GM23338 (cell line): ENCODE data around the gene GNA12. TPM values are rescaled to one million over a fixed set of nuclear protein-coding genes. Genes with fewer than 3 reads are reported as not detected.

Source experiments
- ATAC-seq: fragments of 200-7000 bp; cut with Tn5 transposase; 3 replicates; pipeline ENCODE4 v1.9.1; 2020
- DNase-seq: peaks from one replicate; pipeline ENCODE4 v3.0.0-alpha.2; 2015; ENCODE audit warnings: low spot score
- H2AFZ ChIP-seq: fragments of 200-600 bp; sonication (generic); 2 replicates; pipeline ENCODE4 v1.8.0; 2016; ENCODE audit warnings: antibody characterized with exemption, mild to moderate bottlenecking, moderate library complexity
- H3F3A ChIP-seq: fragments of 200-600 bp; sonication (generic); replicated peaks from 2 replicates; pipeline ENCODE4 v1.8.0; 2017; ENCODE audit warnings: antibody characterized with exemption, mixed run types, low read depth
- H3K27ac ChIP-seq: fragments of 200-600 bp; sonication (generic); 2 replicates; pipeline ENCODE4 v1.6.1; 2016; ENCODE audit warnings: low read depth
- H3K27me3 ChIP-seq: fragments of 200-600 bp; sonication (generic); 2 replicates; pipeline ENCODE4 v1.8.0; 2016; ENCODE audit warnings: mild to moderate bottlenecking, mixed run types, moderate library complexity; ENCODE audit not compliant: insufficient read depth
- H3K36me3 ChIP-seq: fragments of 200-600 bp; sonication (generic); 2 replicates; pipeline ENCODE4 v1.8.0; 2016; ENCODE audit warnings: mild to moderate bottlenecking; ENCODE audit not compliant: insufficient read depth
- H3K4me1 ChIP-seq: fragments of 200-600 bp; sonication (generic); 2 replicates; pipeline ENCODE4 v1.8.0; 2016; ENCODE audit warnings: mild to moderate bottlenecking, moderate library complexity; ENCODE audit not compliant: insufficient read depth
- H3K4me2 ChIP-seq: fragments of 200-600 bp; sonication (generic); 2 replicates; pipeline ENCODE4 v1.7.1; 2017; ENCODE audit warnings: mixed run types
- H3K4me3 ChIP-seq: fragments of 200-600 bp; sonication (generic); 2 replicates; pipeline ENCODE4 v1.6.1; 2016; ENCODE audit warnings: mixed run types
- H3K79me2 ChIP-seq: fragments of 200-600 bp; sonication (generic); replicated peaks from 2 replicates; pipeline ENCODE4 v1.8.0; 2017; ENCODE audit warnings: mild to moderate bottlenecking; ENCODE audit not compliant: insufficient read depth
- H3K9me2 ChIP-seq: fragments of 200-600 bp; sonication (generic); 2 replicates; pipeline ENCODE4 v1.8.0; 2017; ENCODE audit not compliant: insufficient read depth
- H4K20me1 ChIP-seq: fragments of 200-600 bp; sonication (generic); replicated peaks from 2 replicates; pipeline ENCODE4 v1.8.0; 2017; ENCODE audit warnings: mild to moderate bottlenecking; ENCODE audit not compliant: insufficient read depth
- H3K27ac Mint-ChIP-seq: 2 replicates; pipeline ENCODE4 v1.8.0; 2020; ENCODE audit warnings: inconsistent platforms, mild to moderate bottlenecking, moderate library complexity, mixed read lengths
- H3K27me3 Mint-ChIP-seq: 3 replicates; pipeline ENCODE4 v1.8.0; 2022; ENCODE audit warnings: low read depth, mild to moderate bottlenecking, moderate library complexity, mixed read lengths, inconsistent platforms; ENCODE audit not compliant: insufficient read depth, poor library complexity
- H3K36me3 Mint-ChIP-seq: 3 replicates; pipeline ENCODE4 v1.8.0; 2021; ENCODE audit warnings: low read depth, mild to moderate bottlenecking, inconsistent platforms, moderate library complexity, mixed read lengths
- H3K4me1 Mint-ChIP-seq: 3 replicates; pipeline ENCODE4 v1.8.0; 2020; ENCODE audit warnings: mild to moderate bottlenecking, inconsistent platforms, mixed read lengths
- H3K4me3 Mint-ChIP-seq: 3 replicates; pipeline ENCODE4 v1.8.0; 2021; ENCODE audit warnings: moderate library complexity, mild to moderate bottlenecking, inconsistent platforms, mixed read lengths
- H3K9me3 Mint-ChIP-seq: 3 replicates; pipeline ENCODE4 v1.8.0; 2020; ENCODE audit warnings: moderate library complexity, mild to moderate bottlenecking, inconsistent platforms, mixed read lengths
- CREB1 ChIP-seq: fragments of 250-450 bp; sonication (Bioruptor Pico); IDR thresholded peaks from 2 replicates; pipeline ENCODE4 v1.5.0; 2020; ENCODE audit warnings: low read depth, mild to moderate bottlenecking, moderate library complexity
- EZH2 ChIP-seq: fragments of 200-600 bp; sonication (generic); IDR thresholded peaks from one replicate; pipeline ENCODE4 v1.8.0; 2017; ENCODE audit warnings: antibody characterized with exemption, mild to moderate bottlenecking, low read depth; ENCODE audit not compliant: unreplicated experiment
- EZH2phosphoT487 ChIP-seq: fragments of 200-600 bp; sonication (generic); IDR thresholded peaks from one replicate; pipeline ENCODE4 v1.8.1; 2018; ENCODE audit warnings: antibody characterized with exemption; ENCODE audit not compliant: unreplicated experiment
- JUNB ChIP-seq: IDR thresholded peaks from one replicate; pipeline ENCODE4 v1.6.1; 2016; ENCODE audit warnings: antibody characterized with exemption; ENCODE audit not compliant: unreplicated experiment
- NANOG ChIP-seq: IDR thresholded peaks from 2 replicates; pipeline ENCODE4 v1.6.1; 2016; ENCODE audit warnings: antibody characterized with exemption, borderline replicate concordance
- POLR2AphosphoS5 ChIP-seq: IDR thresholded peaks from 2 replicates; pipeline ENCODE4 v1.6.1; 2016; ENCODE audit warnings: antibody characterized with exemption, low read depth
- STAT1 ChIP-seq: IDR thresholded peaks from one replicate; pipeline ENCODE4 v1.6.1; 2016; ENCODE audit warnings: antibody characterized with exemption; ENCODE audit not compliant: unreplicated experiment
- ZNF114 ChIP-seq: fragments of 250-450 bp; sonication (Bioruptor Pico); IDR thresholded peaks from 2 replicates; pipeline ENCODE4 v1.5.0; 2020; ENCODE audit warnings: mild to moderate bottlenecking, moderate library complexity
- ZNF331 ChIP-seq: fragments of 250-450 bp; sonication (Bioruptor Pico); IDR thresholded peaks from 2 replicates; pipeline ENCODE4 v1.5.0; 2020; ENCODE audit warnings: low read depth, mild to moderate bottlenecking, moderate library complexity
- polyA plus RNA-seq: library from polyadenylated mRNA; unstranded; fragments of >200 nt; fragmentation: Nextera tagmentation; extraction: Ambion mirVana; gene quantifications from 2 replicates; pipeline ENCODE4 v1.2.1, GENCODE V29; 2016
- total RNA-seq: library from RNA; depleted of rRNA; stranded (reverse); fragments of >200 nt; shearing (Covaris generic); gene quantifications from 2 replicates; pipeline ENCODE4 v1.2.3, GENCODE V29; 2014
- TF ChIP-seq, protein P1 (sequence below), 2 experiments: fragments of 200-600 bp in 1 of 2; sonication (generic) in 1 of 2; conservative IDR thresholded peaks; 2 replicates each; pipeline versions ENCODE4 v1.5.1 to v1.6.1; 2016 to 2017; ENCODE audit warnings: antibody characterized with exemption in 2 of 2, low read depth in 2 of 2, mild to moderate bottlenecking in 2 of 2, moderate library complexity in 1 of 2
- TF ChIP-seq, protein P2 (sequence below): IDR thresholded peaks from one replicate; pipeline ENCODE4 v1.6.1; 2018; ENCODE audit warnings: antibody characterized with exemption; ENCODE audit not compliant: unreplicated experiment
- TF ChIP-seq, protein P3 (sequence below): fragments of 250-450 bp; sonication (Bioruptor Pico); IDR thresholded peaks from 2 replicates; pipeline ENCODE4 v1.5.0; 2020; ENCODE audit warnings: mild to moderate bottlenecking, moderate library complexity
- TF ChIP-seq, protein P4 (sequence below): IDR thresholded peaks from 2 replicates; pipeline ENCODE4 v1.6.1; 2016; ENCODE audit warnings: antibody characterized with exemption

Gene GNA12
- total and polyA plus RNA-seq, 2 experiments from 2014 or later: 24.0 to 87.7 TPM

DNA sequence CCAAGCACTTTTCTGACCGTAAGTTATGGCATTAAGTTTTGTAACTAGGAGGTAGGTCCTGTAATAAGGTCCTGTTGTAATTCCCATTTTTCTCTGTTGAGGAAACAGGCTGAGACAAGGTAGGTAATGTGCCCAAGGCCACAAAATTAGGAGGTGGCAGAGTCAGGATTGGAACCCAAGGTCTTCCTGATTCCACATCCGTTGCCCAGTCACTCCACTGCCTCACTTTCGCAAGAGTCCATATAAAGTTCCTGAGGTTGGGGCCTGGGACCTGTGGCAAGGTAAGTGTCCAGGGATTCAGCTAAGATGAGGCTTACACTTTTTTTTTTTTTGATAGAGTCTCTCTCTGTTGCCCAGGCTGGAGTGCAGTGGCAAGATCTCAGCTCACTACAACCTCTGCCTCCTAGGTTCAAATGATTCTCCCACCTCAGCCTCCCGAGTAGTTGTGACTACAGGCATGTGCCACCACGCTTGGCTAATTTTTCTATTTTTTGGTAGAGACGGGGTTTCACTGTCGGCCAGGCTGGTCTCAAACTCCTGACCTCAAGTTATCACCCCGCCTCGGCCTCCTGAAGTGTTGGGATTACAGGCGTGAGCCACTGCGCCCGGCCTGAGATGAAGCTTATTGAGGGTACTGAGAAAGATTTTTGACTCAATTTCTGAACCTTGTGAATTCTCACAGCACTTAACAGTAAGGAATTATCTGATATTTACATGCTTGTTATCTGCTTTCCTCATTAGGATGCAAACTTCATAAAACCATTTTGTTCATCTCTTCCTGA, 20.3 kb upstream of the GNA12 start:
- Histone ChIP-seq H3F3A (0 out of 2 replicates have a peak, but pooled peaks cover 7% of the 10 kb centered on the region), H3K4me1 (peaks cover 13% of the 10 kb centered on the region; the same call in 1 of the 2 replicates), H2AFZ (peak overlapping the region; percentile 95), H3K4me2 (no peak overlapping the region), H3K79me2 (no peaks in the 10 kb centered on the region), H3K36me3 (no peaks in the 10 kb centered on the region), H4K20me1 (no peaks in the 10 kb centered on the region), H3K27ac (peak overlapping the region; percentile 64), H3K4me3 (no peak overlapping the region), H3K27me3 (no peaks in the 10 kb centered on the region), H3K9me2 (no peaks in the 10 kb centered on the region)
- H3K4me3 Mint-ChIP-seq: no peak overlapping the region
- no peak for DNase-seq
- peaks cover 14% of the 10 kb centered on the region for H3K4me1 Mint-ChIP-seq
- H3K27me3 Mint-ChIP-seq: peaks cover 7% of the 10 kb centered on the region
- ATAC-seq: no peak
- TF ChIP-seq POLR2AphosphoS5 (no peak), NANOG (no peak), EZH2 (no peak), STAT1 (no peak), ZNF114 (no peak), CREB1 (CRISPR knock-in tag) (no peak), EZH2phosphoT487 (no peak), JUNB (no peak), ZNF331 (no peak)
- TF ChIP-seq, protein P1, sequence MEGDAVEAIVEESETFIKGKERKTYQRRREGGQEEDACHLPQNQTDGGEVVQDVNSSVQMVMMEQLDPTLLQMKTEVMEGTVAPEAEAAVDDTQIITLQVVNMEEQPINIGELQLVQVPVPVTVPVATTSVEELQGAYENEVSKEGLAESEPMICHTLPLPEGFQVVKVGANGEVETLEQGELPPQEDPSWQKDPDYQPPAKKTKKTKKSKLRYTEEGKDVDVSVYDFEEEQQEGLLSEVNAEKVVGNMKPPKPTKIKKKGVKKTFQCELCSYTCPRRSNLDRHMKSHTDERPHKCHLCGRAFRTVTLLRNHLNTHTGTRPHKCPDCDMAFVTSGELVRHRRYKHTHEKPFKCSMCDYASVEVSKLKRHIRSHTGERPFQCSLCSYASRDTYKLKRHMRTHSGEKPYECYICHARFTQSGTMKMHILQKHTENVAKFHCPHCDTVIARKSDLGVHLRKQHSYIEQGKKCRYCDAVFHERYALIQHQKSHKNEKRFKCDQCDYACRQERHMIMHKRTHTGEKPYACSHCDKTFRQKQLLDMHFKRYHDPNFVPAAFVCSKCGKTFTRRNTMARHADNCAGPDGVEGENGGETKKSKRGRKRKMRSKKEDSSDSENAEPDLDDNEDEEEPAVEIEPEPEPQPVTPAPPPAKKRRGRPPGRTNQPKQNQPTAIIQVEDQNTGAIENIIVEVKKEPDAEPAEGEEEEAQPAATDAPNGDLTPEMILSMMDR (conservative IDR thresholded peaks at IDR 0.05; ENCODE audit: low read depth in 2 of 2): no peak
- TF ChIP-seq, protein P2, sequence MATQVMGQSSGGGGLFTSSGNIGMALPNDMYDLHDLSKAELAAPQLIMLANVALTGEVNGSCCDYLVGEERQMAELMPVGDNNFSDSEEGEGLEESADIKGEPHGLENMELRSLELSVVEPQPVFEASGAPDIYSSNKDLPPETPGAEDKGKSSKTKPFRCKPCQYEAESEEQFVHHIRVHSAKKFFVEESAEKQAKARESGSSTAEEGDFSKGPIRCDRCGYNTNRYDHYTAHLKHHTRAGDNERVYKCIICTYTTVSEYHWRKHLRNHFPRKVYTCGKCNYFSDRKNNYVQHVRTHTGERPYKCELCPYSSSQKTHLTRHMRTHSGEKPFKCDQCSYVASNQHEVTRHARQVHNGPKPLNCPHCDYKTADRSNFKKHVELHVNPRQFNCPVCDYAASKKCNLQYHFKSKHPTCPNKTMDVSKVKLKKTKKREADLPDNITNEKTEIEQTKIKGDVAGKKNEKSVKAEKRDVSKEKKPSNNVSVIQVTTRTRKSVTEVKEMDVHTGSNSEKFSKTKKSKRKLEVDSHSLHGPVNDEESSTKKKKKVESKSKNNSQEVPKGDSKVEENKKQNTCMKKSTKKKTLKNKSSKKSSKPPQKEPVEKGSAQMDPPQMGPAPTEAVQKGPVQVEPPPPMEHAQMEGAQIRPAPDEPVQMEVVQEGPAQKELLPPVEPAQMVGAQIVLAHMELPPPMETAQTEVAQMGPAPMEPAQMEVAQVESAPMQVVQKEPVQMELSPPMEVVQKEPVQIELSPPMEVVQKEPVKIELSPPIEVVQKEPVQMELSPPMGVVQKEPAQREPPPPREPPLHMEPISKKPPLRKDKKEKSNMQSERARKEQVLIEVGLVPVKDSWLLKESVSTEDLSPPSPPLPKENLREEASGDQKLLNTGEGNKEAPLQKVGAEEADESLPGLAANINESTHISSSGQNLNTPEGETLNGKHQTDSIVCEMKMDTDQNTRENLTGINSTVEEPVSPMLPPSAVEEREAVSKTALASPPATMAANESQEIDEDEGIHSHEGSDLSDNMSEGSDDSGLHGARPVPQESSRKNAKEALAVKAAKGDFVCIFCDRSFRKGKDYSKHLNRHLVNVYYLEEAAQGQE: no peak
- TF ChIP-seq, protein P3, sequence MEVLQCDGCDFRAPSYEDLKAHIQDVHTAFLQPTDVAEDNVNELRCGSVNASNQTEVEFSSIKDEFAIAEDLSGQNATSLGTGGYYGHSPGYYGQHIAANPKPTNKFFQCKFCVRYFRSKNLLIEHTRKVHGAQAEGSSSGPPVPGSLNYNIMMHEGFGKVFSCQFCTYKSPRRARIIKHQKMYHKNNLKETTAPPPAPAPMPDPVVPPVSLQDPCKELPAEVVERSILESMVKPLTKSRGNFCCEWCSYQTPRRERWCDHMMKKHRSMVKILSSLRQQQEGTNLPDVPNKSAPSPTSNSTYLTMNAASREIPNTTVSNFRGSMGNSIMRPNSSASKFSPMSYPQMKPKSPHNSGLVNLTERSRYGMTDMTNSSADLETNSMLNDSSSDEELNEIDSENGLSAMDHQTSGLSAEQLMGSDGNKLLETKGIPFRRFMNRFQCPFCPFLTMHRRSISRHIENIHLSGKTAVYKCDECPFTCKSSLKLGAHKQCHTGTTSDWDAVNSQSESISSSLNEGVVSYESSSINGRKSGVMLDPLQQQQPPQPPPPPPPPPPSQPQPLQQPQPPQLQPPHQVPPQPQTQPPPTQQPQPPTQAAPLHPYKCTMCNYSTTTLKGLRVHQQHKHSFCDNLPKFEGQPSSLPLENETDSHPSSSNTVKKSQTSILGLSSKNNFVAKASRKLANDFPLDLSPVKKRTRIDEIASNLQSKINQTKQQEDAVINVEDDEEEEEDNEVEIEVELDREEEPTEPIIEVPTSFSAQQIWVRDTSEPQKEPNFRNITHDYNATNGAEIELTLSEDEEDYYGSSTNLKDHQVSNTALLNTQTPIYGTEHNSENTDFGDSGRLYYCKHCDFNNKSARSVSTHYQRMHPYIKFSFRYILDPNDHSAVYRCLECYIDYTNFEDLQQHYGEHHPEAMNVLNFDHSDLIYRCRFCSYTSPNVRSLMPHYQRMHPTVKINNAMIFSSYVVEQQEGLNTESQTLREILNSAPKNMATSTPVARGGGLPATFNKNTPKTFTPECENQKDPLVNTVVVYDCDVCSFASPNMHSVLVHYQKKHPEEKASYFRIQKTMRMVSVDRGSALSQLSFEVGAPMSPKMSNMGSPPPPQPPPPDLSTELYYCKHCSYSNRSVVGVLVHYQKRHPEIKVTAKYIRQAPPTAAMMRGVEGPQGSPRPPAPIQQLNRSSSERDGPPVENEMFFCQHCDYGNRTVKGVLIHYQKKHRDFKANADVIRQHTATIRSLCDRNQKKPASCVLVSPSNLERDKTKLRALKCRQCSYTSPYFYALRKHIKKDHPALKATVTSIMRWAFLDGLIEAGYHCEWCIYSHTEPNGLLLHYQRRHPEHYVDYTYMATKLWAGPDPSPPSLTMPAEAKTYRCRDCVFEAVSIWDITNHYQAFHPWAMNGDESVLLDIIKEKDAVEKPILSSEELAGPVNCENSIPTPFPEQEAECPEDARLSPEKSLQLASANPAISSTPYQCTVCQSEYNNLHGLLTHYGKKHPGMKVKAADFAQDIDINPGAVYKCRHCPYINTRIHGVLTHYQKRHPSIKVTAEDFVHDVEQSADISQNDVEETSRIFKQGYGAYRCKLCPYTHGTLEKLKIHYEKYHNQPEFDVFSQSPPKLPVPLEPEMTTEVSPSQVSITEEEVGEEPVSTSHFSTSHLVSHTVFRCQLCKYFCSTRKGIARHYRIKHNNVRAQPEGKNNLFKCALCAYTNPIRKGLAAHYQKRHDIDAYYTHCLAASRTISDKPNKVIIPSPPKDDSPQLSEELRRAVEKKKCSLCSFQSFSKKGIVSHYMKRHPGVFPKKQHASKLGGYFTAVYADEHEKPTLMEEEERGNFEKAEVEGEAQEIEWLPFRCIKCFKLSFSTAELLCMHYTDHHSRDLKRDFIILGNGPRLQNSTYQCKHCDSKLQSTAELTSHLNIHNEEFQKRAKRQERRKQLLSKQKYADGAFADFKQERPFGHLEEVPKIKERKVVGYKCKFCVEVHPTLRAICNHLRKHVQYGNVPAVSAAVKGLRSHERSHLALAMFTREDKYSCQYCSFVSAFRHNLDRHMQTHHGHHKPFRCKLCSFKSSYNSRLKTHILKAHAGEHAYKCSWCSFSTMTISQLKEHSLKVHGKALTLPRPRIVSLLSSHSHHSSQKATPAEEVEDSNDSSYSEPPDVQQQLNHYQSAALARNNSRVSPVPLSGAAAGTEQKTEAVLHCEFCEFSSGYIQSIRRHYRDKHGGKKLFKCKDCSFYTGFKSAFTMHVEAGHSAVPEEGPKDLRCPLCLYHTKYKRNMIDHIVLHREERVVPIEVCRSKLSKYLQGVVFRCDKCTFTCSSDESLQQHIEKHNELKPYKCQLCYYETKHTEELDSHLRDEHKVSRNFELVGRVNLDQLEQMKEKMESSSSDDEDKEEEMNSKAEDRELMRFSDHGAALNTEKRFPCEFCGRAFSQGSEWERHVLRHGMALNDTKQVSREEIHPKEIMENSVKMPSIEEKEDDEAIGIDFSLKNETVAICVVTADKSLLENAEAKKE: no peak
- TF ChIP-seq, protein P4, sequence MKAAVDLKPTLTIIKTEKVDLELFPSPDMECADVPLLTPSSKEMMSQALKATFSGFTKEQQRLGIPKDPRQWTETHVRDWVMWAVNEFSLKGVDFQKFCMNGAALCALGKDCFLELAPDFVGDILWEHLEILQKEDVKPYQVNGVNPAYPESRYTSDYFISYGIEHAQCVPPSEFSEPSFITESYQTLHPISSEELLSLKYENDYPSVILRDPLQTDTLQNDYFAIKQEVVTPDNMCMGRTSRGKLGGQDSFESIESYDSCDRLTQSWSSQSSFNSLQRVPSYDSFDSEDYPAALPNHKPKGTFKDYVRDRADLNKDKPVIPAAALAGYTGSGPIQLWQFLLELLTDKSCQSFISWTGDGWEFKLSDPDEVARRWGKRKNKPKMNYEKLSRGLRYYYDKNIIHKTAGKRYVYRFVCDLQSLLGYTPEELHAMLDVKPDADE: no peak
- no peaks in the 10 kb centered on the region for H3K36me3 Mint-ChIP-seq
- H3K27ac Mint-ChIP-seq: no peak overlapping the region
- H3K9me3 Mint-ChIP-seq: no peaks in the 10 kb centered on the region
